C4-2B (cell line): Measurements from ENCODE around the gene SPACA1.

ENCODE experiments used
- CTCF ChIP-seq: fragments of 450-650 bp; conservative IDR thresholded peaks from 2 replicates; pipeline ENCODE4 v1.5.1; 2017; ENCODE audit warnings: mild to moderate bottlenecking
- ZFX ChIP-seq: fragments of 450-650 bp; IDR thresholded peaks from 2 replicates; pipeline ENCODE4 v1.6.1; 2017

DNA sequence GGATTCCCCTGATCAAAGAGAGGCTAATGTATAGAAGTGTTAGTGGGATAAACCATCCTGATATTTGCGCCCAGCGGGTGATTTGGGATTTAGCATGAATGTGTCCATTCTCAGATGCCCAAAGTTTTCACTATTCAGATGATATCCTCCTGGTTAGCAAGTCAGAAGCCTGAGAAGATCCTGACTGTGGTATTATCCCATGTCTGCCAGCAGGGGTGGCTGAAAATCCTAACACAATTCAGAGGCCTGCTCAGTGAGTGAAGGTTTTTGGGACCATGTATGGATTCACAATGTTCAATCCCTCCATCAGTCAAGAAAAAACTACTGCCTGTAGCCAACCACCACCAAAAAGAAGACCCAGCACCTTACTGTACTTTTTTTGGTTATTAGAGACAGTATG, 34.1 kb upstream of the SPACA1 start:
- TF ChIP-seq CTCF (no peak), ZFX (no peak)
